Body of pancreas (tissue), 4 donors: ENCODE measurements around the gene MMP25. TPM values are rescaled to one million over a fixed set of nuclear protein-coding genes. Genes with fewer than 3 reads are reported as not detected.
"Not testable (repeated sequence)": the region's sequence is repeated elsewhere in the genome, so short reads cannot be mapped to it uniquely, and the experiment has no call there.

Experiments
- ATAC-seq: fragments of 150-250 bp; one replicate; pipeline ENCODE4 v1.9.1; 2016
- DNase-seq, 4 donors: peaks; one replicate each; pipeline ENCODE4 v3.0.0-alpha.2; 2019
- H3K27ac ChIP-seq, 4 donors: fragments of 200-600 bp; sonication (generic); 1 replicate in 3 of 4; 2 replicates in 1 of 4; pipeline versions ENCODE4 v1.5.1 to v1.6.1; 2016 to 2019; ENCODE audit warnings: mild to moderate bottlenecking in 1 of 4, mixed read lengths in 1 of 4, moderate library complexity in 1 of 4
- H3K27me3 ChIP-seq, 2 donors: fragments of 200-600 bp; sonication (generic); one replicate each; pipeline ENCODE4 v1.6.0; 2016; ENCODE audit warnings: mild to moderate bottlenecking in 1 of 2
- H3K36me3 ChIP-seq, 2 donors: fragments of 200-600 bp; sonication (generic); replicated peaks in 1 of 2; 2 replicates each; pipeline ENCODE4 v1.5.1; 2016; ENCODE audit warnings: low read depth in 2 of 2; ENCODE audit not compliant: insufficient read depth in 1 of 2
- H3K4me1 ChIP-seq: fragments of 200-600 bp; sonication (generic); one replicate; pipeline ENCODE4 v1.6.0; 2016
- H3K4me3 ChIP-seq, 2 donors: fragments of 200-600 bp; sonication (generic); 1 replicate in 1 of 2; 2 replicates in 1 of 2; pipeline ENCODE4 v1.5.1; 2016 to 2019
- H3K9me3 ChIP-seq, 3 donors: fragments of 200-600 bp; sonication (generic); 1 replicate in 2 of 3; 2 replicates in 1 of 3; pipeline ENCODE4 v1.5.1; 2016
- CTCF ChIP-seq, 7 experiments: fragments of 450-650 bp in 4 of 7; fragments of 200-600 bp in 3 of 7; sonication (generic) in 3 of 7; IDR thresholded peaks; one replicate each; pipeline ENCODE4 v1.5.1; 2016 to 2019; ENCODE audit warnings: antibody characterized with exemption in 7 of 7
- POLR2A ChIP-seq, 3 donors: fragments of 450-650 bp; IDR thresholded peaks; one replicate each; pipeline ENCODE4 v1.6.1; 2016; ENCODE audit warnings: antibody characterized with exemption in 3 of 3, mild to moderate bottlenecking in 2 of 3
- WGBS, 2 donors: methylation state at CpG; one replicate each; pipeline ENCODE4 v1.1.5; 2017; 5-methylcytosine and 5-hydroxymethylcytosine counted together
- intact Hi-C: fragments of 100-400 bp; cut with DNase I; formaldehyde crosslinking; loops from one replicate; pipeline ENCODE4 v1.15.1; 2023
- total RNA-seq, 2 donors: library from RNA; depleted of rRNA; stranded (reverse); fragments of >200 nt; gene quantifications; one replicate each; pipeline ENCODE4 v1.1.0, GENCODE V29; 2016

Gene MMP25
- total RNA-seq, 2 donors from 2014 or later, result under 0.01 to 0.99 TPM

GRCh38 chr16:3047387-3047720 lies 993 bp downstream of the MMP25 start:
- 30 to 56% methylated on average over 1 to 12 of the region's 13 CpGs for WGBS, 2 donors
- no peak for ATAC-seq
- no peak for TF ChIP-seq POLR2A (IDR thresholded peaks at IDR 0.05)
- TF ChIP-seq CTCF (IDR thresholded peaks at IDR 0.05), result no peak
- intact Hi-C loops, result no loop called here
- Histone ChIP-seq H3K27me3 (peaks cover 0 to 32% of the 10 kb centered on the region in 2 donors), H3K4me1 (peaks cover 21% of the 10 kb centered on the region), H3K4me3 (no peak overlapping the region), H3K9me3 (no peaks in the 10 kb centered on the region), H3K36me3 (no peaks in the 10 kb centered on the region), H3K27ac (no peak overlapping the region)
- DNase-seq, result no peak

- intact Hi-C loops, result loop anchor here (10.0 kb wide), 1 partner anchor 65 kb away; the partner anchor contains the start of gene ZNF205
- Histone ChIP-seq H3K4me3 (no peak overlapping the region), H3K27ac (no peak overlapping the region), H3K36me3 (no peaks in the 10 kb centered on the region), H3K27me3 (peaks cover 0 to 23% of the 10 kb centered on the region in 2 donors), H3K4me1 (peaks cover 20% of the 10 kb centered on the region), H3K9me3 (no peaks in the 10 kb centered on the region)
- TF ChIP-seq CTCF (IDR thresholded peaks at IDR 0.05), result no peak
- no peak for TF ChIP-seq POLR2A (IDR thresholded peaks at IDR 0.05)
- WGBS, 2 donors, result 81% methylated on average over 26 of the region's 26 CpGs; no CpG with 5 or more reads in 1 of the 2 donors
- DNase-seq (no peak), ATAC-seq (no peak)
These were observed 3.6 kb downstream of the MMP25 start for GRCh38 chr16:3049921-3050481.

- no peak for ATAC-seq
- Histone ChIP-seq H3K27ac (no peak overlapping the region), H3K36me3 (no peaks in the 10 kb centered on the region), H3K4me3 (no peak overlapping the region), H3K9me3 (no peaks in the 10 kb centered on the region), H3K27me3 (peaks cover 0 to 19% of the 10 kb centered on the region in 2 donors), H3K4me1 (peaks cover 16% of the 10 kb centered on the region)
- intact Hi-C loops, result loop anchor here (10.0 kb wide), 1 partner anchor 64 kb away; the partner anchor contains the start of gene ZNF205
- 67 to 80% methylated on average over 5 of the region's 5 CpGs for WGBS, 2 donors
- TF ChIP-seq POLR2A (IDR thresholded peaks at IDR 0.05), result no peak
- no peak for TF ChIP-seq CTCF (IDR thresholded peaks at IDR 0.05)
- no peak for DNase-seq
These were observed 4.1 kb downstream of the MMP25 start for GRCh38 chr16:3050487-3050886.

GRCh38 chr16:3051009-3051408 lies 4.6 kb downstream of the MMP25 start:
- H3K4me1 ChIP-seq, result peaks cover 11% of the 10 kb centered on the region
- H3K36me3 ChIP-seq, result no peaks in the 10 kb centered on the region
- no peak overlapping the region for H3K4me3 ChIP-seq
- peaks cover 0 to 16% of the 10 kb centered on the region in 2 donors for H3K27me3 ChIP-seq
- no peak overlapping the region for H3K27ac ChIP-seq
- no peak for ATAC-seq
- TF ChIP-seq POLR2A (IDR thresholded peaks at IDR 0.05), result no peak
- TF ChIP-seq CTCF (IDR thresholded peaks at IDR 0.05), result no peak
- DNase-seq, result no peak
- intact Hi-C loops, result loop anchor here (10.0 kb wide), 1 partner anchor 64 kb away; the partner anchor contains the start of gene ZNF205
- H3K9me3 ChIP-seq, result no peaks in the 10 kb centered on the region
- WGBS, 2 donors, result 14 to 31% methylated on average over 4 of the region's 4 CpGs

- Histone ChIP-seq H3K4me3 (no peak overlapping the region), H3K9me3 (no peaks in the 10 kb centered on the region), H3K4me1 (peaks cover 6% of the 10 kb centered on the region), H3K27me3 (peaks cover 0 to 13% of the 10 kb centered on the region in 2 donors), H3K27ac (no peak overlapping the region), H3K36me3 (no peaks in the 10 kb centered on the region)
- WGBS, 2 donors, result 80 to 84% methylated on average over 7 to 9 of the region's 9 CpGs
- intact Hi-C loops, result loop anchor here (10.0 kb wide), 1 partner anchor 63 kb away; the partner anchor contains the start of gene ZNF205
- DNase-seq (no peak), ATAC-seq (no peak)
- TF ChIP-seq POLR2A (IDR thresholded peaks at IDR 0.05) (no peak), CTCF (IDR thresholded peaks at IDR 0.05) (no peak)
These were observed 5.1 kb downstream of the MMP25 start for GRCh38 chr16:3051494-3051893.

GRCh38 chr16:3052571-3053329 lies 6.4 kb downstream of the MMP25 start:
- intact Hi-C loops, result loop anchor here (10.0 kb wide), 1 partner anchor 62 kb away; the partner anchor contains the start of gene ZNF205
- not testable (repeated sequence) for DNase-seq, H3K4me3 ChIP-seq, H3K27me3 ChIP-seq, H3K36me3 ChIP-seq, H3K27ac ChIP-seq, ATAC-seq, H3K9me3 ChIP-seq, H3K4me1 ChIP-seq
- WGBS, 2 donors, result 81% methylated on average over 12 of the region's 12 CpGs; no CpG with 5 or more reads in 1 of the 2 donors

GRCh38 chr16:3053330-3053710 lies 7.0 kb downstream of the MMP25 start:
- not testable (repeated sequence) for H3K27ac ChIP-seq, H3K9me3 ChIP-seq, H3K36me3 ChIP-seq, ATAC-seq, DNase-seq, H3K4me3 ChIP-seq, H3K4me1 ChIP-seq, H3K27me3 ChIP-seq
- 83 to 90% methylated on average over 6 to 11 of the region's 13 CpGs for WGBS, 2 donors
- intact Hi-C loops, result loop anchor here (10.0 kb wide), 1 partner anchor 61 kb away; the partner anchor contains the start of gene ZNF205
